Measurements from ENCODE around the gene TMEM108.

DNA sequence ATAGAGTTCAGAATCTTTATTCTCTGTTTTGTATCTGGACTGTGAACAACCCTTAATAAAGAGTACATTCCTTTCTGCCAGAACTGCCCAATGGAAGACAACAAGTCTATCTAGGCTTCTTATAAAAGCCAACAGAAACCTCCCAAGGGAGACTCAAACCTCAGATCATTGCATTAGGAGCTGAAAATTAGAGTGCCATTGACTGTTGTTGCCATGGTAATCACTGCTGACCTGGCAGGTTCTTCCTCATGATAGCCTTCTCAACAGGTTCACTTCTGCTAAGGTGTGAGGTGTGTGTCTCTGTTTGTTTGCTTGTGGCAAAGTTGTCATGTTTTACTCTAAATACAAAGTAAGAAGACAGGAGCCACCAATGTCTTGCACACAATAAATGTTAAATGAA, 79.2 kb downstream of the TMEM108 start:
- TF ChIP-seq, protein P1, sequence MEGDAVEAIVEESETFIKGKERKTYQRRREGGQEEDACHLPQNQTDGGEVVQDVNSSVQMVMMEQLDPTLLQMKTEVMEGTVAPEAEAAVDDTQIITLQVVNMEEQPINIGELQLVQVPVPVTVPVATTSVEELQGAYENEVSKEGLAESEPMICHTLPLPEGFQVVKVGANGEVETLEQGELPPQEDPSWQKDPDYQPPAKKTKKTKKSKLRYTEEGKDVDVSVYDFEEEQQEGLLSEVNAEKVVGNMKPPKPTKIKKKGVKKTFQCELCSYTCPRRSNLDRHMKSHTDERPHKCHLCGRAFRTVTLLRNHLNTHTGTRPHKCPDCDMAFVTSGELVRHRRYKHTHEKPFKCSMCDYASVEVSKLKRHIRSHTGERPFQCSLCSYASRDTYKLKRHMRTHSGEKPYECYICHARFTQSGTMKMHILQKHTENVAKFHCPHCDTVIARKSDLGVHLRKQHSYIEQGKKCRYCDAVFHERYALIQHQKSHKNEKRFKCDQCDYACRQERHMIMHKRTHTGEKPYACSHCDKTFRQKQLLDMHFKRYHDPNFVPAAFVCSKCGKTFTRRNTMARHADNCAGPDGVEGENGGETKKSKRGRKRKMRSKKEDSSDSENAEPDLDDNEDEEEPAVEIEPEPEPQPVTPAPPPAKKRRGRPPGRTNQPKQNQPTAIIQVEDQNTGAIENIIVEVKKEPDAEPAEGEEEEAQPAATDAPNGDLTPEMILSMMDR (conservative IDR thresholded peaks at IDR 0.05; ENCODE audit: low read depth, low read length), result no peak
- TF ChIP-seq RCOR1 (IDR thresholded peaks at IDR 0.05; ENCODE audit: insufficient replicate concordance, low read length), result no peak
- TF ChIP-seq RAD21 (IDR thresholded peaks at IDR 0.05; ENCODE audit: low read length), result no peak
- no peak for TF ChIP-seq CHD1 (IDR thresholded peaks at IDR 0.05; ENCODE audit: low read depth, low read length)
- no peak for TF ChIP-seq POLR2A (IDR thresholded peaks at IDR 0.05; ENCODE audit: low read depth, low read length)
- TF ChIP-seq, protein P2, sequence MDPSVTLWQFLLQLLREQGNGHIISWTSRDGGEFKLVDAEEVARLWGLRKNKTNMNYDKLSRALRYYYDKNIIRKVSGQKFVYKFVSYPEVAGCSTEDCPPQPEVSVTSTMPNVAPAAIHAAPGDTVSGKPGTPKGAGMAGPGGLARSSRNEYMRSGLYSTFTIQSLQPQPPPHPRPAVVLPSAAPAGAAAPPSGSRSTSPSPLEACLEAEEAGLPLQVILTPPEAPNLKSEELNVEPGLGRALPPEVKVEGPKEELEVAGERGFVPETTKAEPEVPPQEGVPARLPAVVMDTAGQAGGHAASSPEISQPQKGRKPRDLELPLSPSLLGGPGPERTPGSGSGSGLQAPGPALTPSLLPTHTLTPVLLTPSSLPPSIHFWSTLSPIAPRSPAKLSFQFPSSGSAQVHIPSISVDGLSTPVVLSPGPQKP (IDR thresholded peaks at IDR 0.05; ENCODE audit: borderline replicate concordance, low read depth, low read length), result no peak
- TF ChIP-seq, protein P3, sequence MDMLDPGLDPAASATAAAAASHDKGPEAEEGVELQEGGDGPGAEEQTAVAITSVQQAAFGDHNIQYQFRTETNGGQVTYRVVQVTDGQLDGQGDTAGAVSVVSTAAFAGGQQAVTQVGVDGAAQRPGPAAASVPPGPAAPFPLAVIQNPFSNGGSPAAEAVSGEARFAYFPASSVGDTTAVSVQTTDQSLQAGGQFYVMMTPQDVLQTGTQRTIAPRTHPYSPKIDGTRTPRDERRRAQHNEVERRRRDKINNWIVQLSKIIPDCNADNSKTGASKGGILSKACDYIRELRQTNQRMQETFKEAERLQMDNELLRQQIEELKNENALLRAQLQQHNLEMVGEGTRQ (IDR thresholded peaks at IDR 0.05; ENCODE audit: low read depth, low read length), result no peak
- TF ChIP-seq MXI1 (IDR thresholded peaks at IDR 0.05; ENCODE audit: borderline replicate concordance, low read depth, low read length), result no peak
- no peak for TF ChIP-seq RFX5 (IDR thresholded peaks at IDR 0.05; ENCODE audit: low read depth, low read length)
- no peak for TF ChIP-seq MAZ (IDR thresholded peaks at IDR 0.05; ENCODE audit: borderline replicate concordance, low read depth, low read length)
